NCI-H526 (cell line): ENCODE results near the gene AP3D1.
A peak's percentile ranks its signal among the peaks of the same experiment; 100 is the strongest.

Experiments used
- DNase-seq, 2 experiments: peaks; one replicate each; lab custom pipeline; 2025; lab: John Stamatoyannopoulos, UW

AP3D1 gene

DNA sequence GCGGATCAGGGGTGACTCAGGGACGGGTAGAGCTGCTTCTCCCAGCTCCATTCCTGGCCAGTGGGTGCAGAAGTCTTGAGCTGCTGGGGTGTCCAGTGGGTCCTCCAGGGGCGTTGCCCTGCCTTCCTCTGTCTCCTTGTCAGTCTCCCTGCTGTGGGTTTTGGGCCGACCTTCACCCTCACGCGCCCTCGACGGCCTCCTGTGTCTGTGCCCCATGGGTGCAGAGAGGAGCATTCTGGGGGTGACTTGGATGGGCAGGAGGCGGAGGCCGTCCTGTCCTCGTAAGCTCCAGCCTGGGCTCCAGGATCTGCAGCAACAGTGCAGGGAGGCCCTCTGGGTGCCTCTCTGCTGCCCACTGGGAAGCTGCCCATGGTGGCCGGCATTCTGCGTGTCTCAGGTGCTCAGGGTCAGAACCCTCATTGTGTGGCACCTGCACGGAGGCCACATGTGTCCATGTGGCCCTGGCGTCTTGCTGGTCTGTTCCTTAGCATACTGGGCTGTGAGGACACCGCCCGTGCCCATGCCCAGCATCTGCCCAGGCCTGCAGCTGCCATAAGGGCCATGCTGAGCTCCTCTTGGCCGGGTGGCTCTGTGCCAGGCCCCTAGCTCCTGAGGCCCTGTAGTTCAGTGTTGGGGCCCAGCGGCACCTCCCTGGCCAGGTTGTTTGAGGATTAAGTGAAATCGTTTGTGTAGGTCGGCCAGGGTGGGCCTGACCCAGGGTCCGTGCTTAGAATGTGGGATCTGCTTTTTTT lies 29.7 kb upstream of the AP3D1 start:
- DNase-seq, result no peak

DNA sequence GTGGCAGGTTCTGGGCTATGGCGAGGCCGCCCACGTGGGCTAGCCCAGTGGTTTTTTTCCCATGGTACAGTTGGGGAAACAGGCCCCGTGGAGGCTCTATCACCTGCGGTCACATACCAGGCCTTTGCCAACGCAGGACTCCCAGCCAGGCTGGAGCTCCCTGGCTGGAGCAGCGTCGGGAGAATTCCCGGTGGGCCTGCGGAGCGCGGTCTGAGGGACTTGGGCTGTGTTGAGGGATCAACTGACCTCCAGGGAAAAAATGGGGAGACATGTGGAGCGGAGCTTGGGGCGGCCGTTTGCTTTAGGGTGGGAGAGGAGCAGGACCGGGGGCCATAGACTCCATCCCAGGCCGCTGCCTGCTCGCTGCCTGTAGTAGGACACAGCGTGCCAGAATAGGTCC lies 28.7 kb upstream of the AP3D1 start:
- no peak for DNase-seq

DNA sequence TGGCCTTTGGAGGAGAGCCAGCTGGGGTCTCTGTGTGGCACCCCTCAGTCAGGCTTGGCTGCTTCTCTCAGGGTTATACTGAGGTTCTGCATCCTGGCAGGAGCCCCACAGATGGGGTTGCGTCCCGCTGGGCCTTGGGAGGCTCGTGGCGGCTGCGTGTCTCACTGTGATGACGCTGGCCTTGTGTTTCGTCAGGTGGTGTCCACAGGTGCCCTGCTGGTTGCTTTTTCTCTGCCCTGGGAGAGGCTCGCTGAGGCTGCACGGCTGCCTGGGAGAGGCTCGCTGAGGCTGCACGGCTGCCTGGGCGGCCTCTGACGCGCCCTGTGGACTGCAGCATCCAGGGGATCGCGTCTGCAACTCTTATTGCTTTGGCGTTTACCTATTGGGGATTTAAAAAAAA lies 27.7 kb upstream of the AP3D1 start:
- DNase-seq, result no peak

DNA sequence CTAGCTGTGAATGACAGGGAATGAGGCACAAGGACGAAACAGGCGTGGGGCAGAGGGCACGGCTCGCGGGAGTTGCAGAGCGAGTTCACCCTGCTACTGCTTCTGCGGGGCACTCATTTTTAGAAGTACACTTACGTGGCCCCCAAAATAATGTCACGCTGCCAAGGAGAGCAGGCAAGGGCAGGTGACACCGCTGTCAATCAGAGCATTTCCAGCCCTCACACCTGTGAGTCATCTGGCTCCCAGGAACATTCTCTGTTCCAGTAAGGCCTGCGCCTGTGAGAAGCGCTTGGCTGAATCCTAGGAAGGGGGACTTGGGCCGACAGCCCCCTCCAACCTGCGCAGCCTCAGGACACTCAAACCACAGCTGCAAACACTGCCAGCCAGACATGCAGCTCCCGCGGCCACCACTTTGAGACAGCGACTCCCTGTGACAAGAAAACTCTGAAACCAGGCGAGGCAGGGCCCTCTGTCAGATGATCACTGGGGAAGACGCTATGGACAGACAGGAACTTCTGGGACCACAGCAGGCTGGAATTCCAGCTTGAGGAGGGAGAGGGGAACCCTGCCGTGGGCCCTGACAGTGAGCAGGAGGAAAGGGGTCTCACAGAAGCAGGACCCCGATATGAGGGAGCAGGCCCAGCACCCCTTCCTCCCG lies 25.1 kb upstream of the AP3D1 start:
- DNase-seq, result no peak

DNA sequence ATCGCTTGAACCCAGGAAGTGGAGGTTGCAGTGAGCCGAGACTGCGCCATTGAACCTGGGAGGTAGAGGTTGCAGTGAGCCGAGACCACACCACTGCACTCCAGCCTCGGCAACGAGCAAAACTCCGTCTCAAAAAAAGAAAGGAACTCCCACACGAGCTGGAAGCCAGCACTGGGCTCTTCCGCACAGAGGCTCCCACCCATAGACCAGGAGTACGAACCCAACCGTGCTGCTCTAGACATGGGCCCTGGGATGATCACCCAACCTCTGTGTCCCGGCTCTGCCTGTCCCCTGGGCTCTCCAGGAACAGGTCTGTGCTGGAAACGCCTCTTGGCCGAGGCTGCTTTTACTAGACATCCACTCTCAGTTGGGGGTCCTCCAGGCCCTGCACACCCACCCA lies 24.4 kb upstream of the AP3D1 start:
- DNase-seq, result no peak

DNA sequence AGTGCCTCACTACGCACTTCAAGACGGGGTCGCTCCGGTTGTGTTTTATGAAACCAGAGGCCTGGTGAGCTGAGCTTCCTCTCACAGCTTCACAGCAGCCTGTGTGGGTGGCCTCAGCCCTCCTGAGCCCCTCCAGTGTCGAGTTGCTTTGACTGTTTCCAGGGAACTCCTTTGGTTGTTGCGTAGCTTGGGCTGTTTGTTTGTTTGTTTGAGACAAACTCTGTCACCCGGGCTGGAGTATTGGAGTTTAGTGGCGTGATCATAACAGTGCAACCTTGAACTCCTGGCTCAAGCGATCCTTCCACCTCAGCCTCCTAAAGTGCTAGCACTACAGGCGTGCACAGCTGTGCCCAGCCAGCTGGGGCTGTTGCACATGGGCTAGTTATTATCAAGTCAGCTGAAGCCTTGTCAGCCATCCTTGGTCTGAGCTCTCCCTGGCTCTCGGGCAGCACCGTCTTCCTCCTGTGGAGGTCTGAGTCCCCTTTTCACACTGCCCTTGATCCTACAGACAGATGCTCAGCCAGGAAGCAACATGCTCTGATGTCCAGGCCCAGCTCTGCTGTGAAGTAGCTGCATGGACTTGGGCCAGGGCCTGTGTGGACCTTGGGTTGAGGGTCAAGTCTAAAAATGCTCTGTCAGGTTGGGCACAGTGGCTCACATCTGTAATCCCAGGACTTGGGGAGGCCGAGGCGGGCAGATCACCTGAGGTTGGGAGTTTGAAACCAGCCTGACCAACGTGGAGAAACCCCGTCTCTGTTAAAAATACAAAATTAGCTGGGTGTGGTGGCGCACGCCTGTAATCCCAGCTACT lies 22.6 kb upstream of the AP3D1 start:
- DNase-seq, result no peak

DNA sequence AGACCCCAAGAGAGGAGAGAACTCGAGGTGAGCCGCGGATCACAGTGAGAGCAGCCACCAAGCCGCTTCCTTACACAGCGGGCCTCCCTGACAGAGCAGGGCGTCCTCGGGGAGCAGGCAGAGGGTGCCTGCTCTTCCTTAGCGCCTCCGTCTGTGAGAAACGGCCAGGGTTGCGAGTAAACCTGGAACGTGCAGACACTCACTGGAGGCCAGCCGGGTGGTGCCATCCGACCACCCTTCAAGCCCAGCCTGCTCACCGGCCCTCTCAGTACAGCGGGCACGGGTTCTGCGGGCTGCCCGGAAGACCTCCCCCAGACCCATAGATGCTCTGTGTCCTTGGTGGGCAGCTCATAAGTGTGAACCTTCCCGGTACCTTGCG lies 22.0 kb upstream of the AP3D1 start:
- no peak for DNase-seq

DNA sequence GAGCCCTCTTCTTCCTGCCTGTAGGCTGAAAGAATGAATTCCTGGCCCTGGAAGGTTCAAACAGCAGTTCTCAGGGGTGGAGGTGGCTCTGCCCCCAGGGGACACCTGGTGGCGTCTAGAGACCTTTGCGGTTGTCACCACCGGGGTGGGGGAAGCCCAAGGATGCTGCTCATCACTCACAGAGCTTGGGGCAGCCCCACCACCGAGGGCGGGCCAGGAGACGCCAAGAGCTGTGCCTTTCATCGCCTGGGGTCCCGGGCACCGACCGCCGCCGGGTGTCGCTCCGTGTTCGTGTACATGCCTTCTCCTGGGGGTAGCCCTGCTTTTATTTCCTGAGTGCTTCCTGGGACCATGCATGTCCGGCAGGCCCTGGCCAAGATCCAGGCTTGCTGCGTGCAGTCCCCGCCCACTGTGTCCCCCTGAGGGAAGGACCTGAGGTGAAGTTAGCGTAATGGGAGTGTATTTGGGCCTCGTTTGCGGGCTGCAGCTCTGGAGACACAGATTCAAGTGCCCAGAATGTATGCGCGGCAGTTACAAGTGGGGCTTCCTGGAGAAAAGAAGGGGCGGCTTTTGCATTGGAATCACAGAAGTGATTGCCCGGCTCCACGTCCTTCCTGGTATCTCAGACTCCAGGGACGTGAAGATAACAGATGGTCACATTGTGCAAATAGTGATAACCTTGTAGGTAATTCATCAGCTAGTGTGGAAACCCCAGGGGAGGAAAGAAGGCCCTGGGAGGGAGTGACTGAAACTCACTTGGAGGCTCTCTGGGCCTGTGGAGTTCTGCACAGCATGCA lies 20.2 kb upstream of the AP3D1 start:
- peak in 1 of 2 experiments; percentile 33 for DNase-seq

DNA sequence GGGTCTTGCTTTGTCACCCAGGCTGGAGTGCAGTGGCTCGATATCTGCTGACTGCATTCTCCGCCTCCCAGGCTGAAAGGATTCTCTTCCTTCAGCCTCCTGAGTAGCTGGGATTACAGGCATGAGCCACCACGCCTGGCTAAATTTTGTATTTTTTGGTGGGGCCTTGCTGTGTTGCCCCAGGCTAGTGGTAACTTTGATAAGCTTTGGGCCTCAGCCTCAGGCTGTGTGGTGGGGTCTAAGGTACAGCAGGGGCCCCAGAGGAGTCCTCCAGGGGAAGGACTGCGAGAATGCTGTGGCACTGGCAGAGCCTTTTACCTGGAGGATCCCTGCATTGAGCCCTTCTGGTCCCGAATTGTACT lies 19.6 kb upstream of the AP3D1 start:
- no peak for DNase-seq

DNA sequence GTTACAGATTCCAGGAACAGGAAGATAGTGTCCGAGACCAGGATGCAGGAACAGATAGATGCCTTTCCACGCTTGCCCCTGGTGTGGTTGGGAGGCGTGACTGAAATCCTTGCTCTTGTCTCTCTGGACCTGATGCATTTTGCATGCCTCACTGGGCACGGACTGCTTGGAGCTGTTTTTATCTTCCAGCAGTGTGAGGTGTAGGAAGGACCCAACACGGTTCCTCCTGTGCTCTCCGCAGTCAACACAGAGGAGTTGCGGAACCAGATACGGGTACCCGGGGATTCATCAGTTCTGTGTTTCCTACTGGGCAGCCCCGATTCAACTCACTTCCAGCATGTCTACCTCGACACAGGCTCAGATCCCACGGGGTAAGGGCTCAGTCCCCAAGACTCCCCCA lies 18.9 kb upstream of the AP3D1 start:
- peak; percentile 45 to 55 for DNase-seq

DNA sequence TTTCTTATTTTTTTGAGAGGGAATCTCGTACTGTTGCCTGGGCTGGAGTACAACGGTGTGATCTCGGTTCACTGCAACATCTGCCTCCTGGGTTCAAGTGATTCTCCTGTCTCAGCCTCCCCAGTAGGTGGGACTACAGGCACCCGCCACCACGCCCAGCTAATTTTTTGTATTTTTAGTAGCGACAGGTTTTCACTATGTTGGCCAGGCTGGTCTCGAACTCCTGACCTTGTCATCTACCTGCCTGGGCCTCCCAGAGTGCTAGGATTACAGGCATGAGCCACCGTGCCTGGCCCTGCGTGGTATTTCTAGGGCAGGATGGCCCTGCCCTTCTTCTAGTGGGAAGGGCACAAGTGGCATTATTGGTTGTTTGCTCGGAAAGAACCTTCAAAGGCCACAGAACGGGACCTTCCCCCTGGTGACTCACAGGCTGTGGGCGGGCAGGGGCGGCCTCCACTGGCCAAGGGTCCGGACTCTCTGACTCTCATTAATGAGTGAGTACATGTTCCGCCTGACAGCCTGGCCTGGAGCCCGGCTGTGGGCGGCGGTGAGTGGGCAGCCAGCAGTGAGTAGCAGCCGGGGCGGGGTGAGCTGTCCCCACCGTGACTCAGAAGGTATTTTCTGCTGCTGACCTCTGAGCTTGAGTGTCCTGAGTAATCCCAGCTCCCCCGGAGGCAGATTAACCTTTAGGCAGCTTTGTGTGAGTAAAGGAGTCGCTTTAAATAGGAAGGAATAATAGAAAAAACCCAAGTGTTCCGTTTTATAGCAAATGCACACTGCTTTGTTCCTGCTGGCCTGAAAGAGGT lies 17.5 kb upstream of the AP3D1 start:
- no peak for DNase-seq

DNA sequence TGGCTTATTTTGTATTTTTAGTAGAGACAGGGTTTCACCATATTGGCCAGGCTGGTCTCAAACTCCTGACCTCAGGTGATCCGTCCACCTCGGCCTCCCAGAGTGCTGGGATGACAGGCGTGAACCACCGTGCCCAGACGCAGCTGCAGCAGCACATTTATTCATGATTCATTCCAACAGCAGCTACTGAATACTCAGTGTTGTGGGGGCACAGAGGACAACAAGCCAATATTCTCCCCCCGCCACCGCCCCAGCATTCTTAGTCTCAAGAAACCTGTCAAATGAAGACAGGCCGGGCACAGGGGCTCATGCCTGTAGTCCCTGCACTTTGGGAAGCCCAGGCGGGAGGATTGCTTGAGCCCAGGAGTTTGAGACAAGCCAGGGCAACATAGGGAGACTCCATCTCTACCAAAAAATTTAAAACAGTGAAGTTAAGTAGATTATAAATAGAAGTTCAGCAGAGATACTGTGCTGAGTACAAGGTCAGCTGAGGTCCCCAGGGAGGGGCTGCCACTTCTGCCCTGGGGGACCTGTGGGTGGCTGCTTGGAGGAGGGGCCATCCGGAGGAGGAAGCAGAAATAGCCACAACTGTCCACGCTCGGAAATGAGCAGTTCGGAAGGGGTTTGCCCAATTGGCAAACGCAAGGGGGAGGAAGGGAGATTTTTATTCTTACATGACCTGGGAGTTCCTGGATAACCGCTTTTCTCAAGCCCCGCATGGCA lies 16.7 kb upstream of the AP3D1 start:
- no peak for DNase-seq

DNA sequence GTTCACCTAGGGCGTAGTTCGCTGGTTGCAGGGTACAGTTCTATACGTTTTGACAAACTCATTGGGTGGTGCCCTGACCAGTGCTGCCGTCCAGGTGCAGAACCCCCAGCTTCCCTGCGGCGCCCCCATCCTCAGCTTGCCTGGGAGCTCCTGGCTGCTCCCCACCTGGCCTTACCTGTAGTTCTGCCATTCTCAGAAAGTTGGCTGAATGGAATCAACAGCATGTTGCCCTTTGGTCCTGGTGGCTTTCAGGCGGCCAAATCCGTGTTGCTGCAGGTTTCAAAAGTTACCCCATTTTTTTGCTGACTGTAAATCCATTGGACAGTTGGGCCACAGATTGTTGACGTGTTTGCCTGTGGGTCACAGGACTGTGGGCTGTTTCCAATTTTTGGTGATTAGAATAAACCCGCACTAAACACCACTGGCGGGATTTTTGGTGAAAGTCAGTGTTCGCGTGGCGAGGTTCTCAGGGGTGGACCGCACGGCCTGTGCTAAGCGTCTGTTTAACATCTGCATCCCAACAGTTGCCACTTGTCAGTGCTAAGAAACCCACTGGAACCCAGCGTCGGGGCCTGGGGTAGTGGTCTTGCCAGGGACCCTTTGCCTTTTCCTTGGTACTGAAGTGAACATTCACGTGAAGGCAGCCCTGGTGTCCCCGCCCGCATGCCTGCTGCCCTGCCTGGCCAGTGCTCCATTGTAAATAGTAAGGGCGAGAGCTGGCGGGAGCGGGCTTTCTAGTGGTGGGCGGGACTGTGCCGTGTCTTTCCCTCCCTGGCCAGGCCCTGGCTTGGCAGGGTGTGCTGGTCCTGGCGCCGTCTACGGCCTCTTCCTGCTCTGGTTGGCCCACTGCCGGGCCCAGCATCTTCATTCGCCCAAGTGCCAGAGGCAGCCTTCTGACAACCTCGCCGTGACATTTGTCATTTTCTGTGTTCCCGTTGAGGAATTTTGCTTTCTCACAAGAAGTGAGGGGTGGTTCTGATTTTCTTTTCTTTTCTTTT lies 15.7 kb upstream of the AP3D1 start:
- DNase-seq, result no peak

DNA sequence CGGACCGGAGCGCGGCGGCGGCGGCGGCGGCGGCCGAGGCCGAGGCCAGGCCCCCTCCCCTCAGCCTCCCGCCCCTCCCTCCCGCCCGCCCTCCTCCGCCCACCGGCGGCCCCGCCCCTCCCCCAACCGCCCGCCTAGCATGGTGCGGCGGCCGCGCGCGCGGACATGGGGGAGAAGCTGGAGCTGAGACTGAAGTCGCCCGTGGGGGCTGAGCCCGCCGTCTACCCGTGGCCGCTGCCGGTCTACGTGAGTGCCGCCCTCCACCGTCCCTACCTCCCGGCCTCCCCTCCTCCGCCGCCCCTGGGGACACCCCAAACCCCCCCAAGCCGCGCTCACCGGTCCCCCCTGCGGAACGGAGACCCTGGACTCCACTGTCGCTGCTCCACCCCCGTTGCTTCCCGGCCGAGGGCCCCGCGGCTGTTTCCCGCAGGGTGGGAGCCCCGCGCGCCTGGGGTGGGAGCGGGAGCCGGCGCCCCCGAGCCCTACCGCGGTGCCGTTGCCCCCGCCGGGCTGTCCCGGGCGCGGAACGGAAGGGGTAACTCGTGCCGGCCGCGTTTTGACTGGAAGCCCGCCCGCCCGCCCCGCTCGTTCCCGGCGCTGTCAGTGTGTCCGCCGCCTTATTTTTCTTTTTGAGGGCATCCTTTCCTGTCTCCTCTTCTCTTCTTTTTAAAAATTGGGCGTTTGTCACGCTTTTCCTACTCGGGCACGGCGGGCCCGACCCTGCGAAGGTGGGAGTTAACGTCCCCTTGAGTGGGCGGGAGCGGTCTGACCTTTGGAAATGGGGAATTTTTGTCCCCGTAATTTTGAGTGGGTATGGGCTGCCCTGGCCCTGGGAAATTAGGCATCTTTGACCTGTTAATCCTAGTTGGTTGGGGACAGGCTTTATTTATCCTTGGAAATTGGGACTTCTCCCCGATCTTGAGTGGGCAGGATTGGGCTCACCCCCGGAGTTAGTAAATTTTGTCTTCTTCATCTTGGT lies 12.9 kb upstream of the AP3D1 start:
- DNase-seq, result no peak

DNA sequence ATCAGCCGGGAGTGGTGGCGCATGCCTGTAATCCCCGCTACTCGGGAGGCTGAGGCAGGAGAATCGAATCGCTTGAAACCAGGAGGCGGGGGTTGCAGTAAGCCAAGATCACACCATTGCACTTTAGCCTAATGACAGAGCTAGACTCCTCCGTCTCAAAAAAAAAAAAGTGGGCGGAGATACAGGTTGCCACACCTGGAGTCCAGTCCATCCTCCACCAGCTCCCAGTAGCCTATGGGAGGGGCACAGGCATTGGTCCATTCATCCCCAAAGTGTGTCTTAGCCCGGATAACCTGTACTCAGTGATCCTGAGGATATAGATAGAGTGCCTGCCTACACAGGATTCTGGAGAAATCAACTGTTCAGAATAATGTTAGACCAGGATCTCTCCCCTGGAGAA lies 9.0 kb upstream of the AP3D1 start:
- DNase-seq, result no peak

DNA sequence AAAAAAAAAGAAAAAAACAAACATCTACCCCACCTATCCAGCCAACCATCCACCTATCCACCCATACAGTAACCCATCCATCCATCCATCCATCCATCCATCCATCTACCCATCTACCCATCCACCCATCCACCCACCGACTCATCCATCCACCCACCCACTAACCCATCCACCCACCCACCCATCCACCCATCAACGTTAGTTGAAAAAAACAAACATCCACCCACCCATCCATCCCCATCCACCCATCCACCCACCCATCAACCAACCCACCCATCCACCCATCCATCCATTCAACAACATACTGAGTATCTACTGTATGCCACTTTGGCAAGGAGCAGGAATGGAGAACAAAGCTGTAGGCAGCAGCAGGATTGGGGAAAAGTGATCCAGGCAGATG lies 6.1 kb upstream of the AP3D1 start:
- DNase-seq, result no peak

DNA sequence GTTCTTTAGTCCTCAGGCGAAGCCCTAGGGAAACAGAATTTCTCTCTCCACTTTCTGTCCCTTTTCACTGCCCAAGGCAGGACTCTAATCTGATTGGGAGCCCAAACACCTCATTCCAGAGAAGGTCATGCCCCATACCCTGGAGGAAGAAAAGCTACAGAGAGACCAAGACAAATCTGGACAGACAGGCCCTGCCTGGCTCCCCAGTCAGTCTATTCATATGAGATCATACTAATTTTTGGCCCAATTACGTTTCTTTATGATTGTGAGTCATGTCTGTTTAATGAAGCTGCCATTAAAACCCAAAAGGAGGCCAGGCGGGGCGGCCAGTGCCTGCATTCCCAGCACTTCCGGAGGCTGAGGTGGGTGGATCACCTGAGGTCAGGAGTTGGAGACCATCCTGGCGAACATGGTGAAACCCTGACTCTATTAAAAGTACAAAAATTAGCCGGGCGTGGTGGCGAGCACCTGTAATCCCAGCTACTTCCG lies 3.3 kb upstream of the AP3D1 start:
- DNase-seq, result no peak

DNA sequence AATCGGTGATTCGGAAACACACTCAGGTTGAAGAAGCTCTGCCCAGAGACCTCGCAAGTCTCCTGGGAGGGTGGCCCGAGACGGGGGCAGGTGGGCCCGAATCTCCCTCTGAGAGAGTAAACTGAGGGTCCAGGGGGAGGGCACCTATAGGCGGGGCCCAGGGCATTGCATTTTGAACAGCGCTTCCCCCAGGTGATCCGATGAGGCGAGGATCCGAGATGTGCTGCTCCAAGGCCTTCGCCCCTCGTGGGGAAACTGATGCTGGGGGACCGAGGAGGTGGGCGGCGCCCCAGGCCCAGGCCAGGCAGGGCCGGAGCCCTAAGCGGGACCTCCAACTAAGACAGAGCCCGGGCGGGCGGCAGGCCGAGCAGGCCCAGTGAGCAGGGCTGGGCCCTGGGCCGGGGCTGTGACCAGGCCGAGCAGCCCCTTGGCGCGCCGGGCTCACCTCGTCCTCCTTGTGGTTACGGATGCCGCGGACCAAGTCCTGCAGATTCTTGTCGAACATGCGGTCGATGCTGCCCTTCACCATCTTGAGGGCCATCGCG lies 500 bp downstream of the AP3D1 start:
- DNase-seq, result no peak
